SK-N-SH treated with all-trans-retinoic acid at 6 μM for 48 hours (cell line): ENCODE measurements around the gene APEH.

ENCODE experiments used
- ARNTL ChIP-seq: fragments of 450-650 bp; formaldehyde crosslinking; IDR thresholded peaks from 2 replicates; pipeline ENCODE4 v1.5.0; 2020; ENCODE audit warnings: low read depth, mild to moderate bottlenecking, moderate library complexity, borderline replicate concordance
- ISL1 ChIP-seq: fragments of 250-450 bp; sonication (Bioruptor Pico); IDR thresholded peaks from 2 replicates; pipeline ENCODE4 v2.1.2; 2022; ENCODE audit warnings: mild to moderate bottlenecking, moderate library complexity
- OSR1 ChIP-seq: fragments of 250-450 bp; sonication (Bioruptor Pico); IDR thresholded peaks from 2 replicates; pipeline ENCODE4 v1.8.0; 2022; ENCODE audit warnings: moderate library complexity, mild to moderate bottlenecking, inconsistent platforms
- PPARA ChIP-seq: fragments of 250-450 bp; sonication (Bioruptor Pico); IDR thresholded peaks from 2 replicates; pipeline ENCODE4 v1.5.0; 2020; ENCODE audit warnings: mild to moderate bottlenecking, borderline replicate concordance
- RARB ChIP-seq: fragments of 250-450 bp; sonication (Bioruptor Pico); IDR thresholded peaks from 2 replicates; pipeline ENCODE4 v1.8.0; 2021; ENCODE audit warnings: mild to moderate bottlenecking, moderate library complexity
- TCF4 ChIP-seq: fragments of 250-450 bp; sonication (Bioruptor Pico); IDR thresholded peaks from 2 replicates; pipeline ENCODE4 v1.8.0; 2021; ENCODE audit warnings: mild to moderate bottlenecking, moderate library complexity, borderline replicate concordance
- TOX ChIP-seq: fragments of 250-450 bp; sonication (Bioruptor Pico); IDR thresholded peaks from 2 replicates; pipeline ENCODE4 v1.8.0; 2021; ENCODE audit warnings: mild to moderate bottlenecking, moderate library complexity, borderline replicate concordance
- ZFP3 ChIP-seq: fragments of 250-450 bp; sonication (Bioruptor Pico); IDR thresholded peaks from 2 replicates; pipeline ENCODE4 v1.5.0; 2020; ENCODE audit warnings: mild to moderate bottlenecking, moderate library complexity
- ZFP30 ChIP-seq: fragments of 450-650 bp; formaldehyde crosslinking; IDR thresholded peaks from 2 replicates; pipeline ENCODE4 v1.5.0; 2022; ENCODE audit warnings: mild to moderate bottlenecking, moderate library complexity
- ZNF70 ChIP-seq: fragments of 450-650 bp; formaldehyde crosslinking; IDR thresholded peaks from 2 replicates; pipeline ENCODE4 v1.5.0; 2020; ENCODE audit warnings: mild to moderate bottlenecking, moderate library complexity
- TF ChIP-seq, protein P1 (sequence below): fragments of 250-450 bp; sonication (Bioruptor Pico); IDR thresholded peaks from 2 replicates; pipeline ENCODE4 v1.5.1; 2021; ENCODE audit warnings: mild to moderate bottlenecking, moderate library complexity
- TF ChIP-seq, protein P2 (sequence below): fragments of 250-450 bp; sonication (Bioruptor Pico); IDR thresholded peaks from 2 replicates; pipeline ENCODE4 v1.8.0; 2020; ENCODE audit warnings: mild to moderate bottlenecking, moderate library complexity, borderline replicate concordance
- TF ChIP-seq, protein P3 (sequence below): fragments of 250-450 bp; sonication (Bioruptor Pico); IDR thresholded peaks from 2 replicates; pipeline ENCODE4 v1.8.0; 2021; ENCODE audit warnings: low read depth, mild to moderate bottlenecking, moderate library complexity, borderline replicate concordance
- TF ChIP-seq, protein P4 (sequence below): fragments of 250-450 bp; sonication (Bioruptor Pico); IDR thresholded peaks from 2 replicates; pipeline ENCODE4 v1.5.0; 2020; ENCODE audit warnings: mild to moderate bottlenecking, moderate library complexity

DNA sequence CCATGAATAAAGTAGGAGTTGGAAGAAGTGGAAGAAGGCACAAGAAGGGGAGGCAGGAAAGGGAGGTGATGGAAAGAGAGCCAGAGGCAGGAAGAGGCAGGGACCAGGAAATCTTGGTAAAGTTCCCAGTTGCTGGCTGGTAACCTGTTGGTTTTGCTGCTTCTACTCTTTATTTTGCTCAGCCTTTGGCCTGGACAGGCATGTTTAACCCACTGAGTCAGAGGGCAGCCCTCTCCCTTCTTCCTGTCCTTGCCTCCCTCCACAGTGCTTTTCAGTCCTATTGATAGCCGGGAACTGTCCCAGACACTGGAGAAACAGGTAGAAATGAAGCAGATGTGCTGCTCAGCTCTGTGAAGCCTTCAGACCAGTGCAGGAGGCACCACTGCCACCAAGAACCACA, 43.4 kb upstream of the APEH start:
- TF ChIP-seq, protein P1, sequence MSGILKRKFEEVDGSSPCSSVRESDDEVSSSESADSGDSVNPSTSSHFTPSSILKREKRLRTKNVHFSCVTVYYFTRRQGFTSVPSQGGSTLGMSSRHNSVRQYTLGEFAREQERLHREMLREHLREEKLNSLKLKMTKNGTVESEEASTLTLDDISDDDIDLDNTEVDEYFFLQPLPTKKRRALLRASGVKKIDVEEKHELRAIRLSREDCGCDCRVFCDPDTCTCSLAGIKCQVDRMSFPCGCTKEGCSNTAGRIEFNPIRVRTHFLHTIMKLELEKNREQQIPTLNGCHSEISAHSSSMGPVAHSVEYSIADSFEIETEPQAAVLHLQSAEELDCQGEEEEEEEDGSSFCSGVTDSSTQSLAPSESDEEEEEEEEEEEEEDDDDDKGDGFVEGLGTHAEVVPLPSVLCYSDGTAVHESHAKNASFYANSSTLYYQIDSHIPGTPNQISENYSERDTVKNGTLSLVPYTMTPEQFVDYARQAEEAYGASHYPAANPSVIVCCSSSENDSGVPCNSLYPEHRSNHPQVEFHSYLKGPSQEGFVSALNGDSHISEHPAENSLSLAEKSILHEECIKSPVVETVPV (CRISPR knock-in tag) = no peak
- TF ChIP-seq ZFP30 (CRISPR knock-in tag) = no peak
- TF ChIP-seq RARB (CRISPR knock-in tag) = no peak
- TF ChIP-seq, protein P2, sequence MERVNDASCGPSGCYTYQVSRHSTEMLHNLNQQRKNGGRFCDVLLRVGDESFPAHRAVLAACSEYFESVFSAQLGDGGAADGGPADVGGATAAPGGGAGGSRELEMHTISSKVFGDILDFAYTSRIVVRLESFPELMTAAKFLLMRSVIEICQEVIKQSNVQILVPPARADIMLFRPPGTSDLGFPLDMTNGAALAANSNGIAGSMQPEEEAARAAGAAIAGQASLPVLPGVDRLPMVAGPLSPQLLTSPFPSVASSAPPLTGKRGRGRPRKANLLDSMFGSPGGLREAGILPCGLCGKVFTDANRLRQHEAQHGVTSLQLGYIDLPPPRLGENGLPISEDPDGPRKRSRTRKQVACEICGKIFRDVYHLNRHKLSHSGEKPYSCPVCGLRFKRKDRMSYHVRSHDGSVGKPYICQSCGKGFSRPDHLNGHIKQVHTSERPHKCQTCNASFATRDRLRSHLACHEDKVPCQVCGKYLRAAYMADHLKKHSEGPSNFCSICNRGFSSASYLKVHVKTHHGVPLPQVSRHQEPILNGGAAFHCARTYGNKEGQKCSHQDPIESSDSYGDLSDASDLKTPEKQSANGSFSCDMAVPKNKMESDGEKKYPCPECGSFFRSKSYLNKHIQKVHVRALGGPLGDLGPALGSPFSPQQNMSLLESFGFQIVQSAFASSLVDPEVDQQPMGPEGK (CRISPR knock-in tag) = no peak
- no peak for TF ChIP-seq TCF4 (CRISPR knock-in tag)
- no peak for TF ChIP-seq TOX (CRISPR knock-in tag)
- TF ChIP-seq OSR1 (CRISPR knock-in tag) = no peak
- TF ChIP-seq ISL1 = no peak
- TF ChIP-seq ZFP3 = no peak
- no peak for TF ChIP-seq PPARA
- no peak for TF ChIP-seq ZNF70 (CRISPR knock-in tag)
- TF ChIP-seq, protein P3, sequence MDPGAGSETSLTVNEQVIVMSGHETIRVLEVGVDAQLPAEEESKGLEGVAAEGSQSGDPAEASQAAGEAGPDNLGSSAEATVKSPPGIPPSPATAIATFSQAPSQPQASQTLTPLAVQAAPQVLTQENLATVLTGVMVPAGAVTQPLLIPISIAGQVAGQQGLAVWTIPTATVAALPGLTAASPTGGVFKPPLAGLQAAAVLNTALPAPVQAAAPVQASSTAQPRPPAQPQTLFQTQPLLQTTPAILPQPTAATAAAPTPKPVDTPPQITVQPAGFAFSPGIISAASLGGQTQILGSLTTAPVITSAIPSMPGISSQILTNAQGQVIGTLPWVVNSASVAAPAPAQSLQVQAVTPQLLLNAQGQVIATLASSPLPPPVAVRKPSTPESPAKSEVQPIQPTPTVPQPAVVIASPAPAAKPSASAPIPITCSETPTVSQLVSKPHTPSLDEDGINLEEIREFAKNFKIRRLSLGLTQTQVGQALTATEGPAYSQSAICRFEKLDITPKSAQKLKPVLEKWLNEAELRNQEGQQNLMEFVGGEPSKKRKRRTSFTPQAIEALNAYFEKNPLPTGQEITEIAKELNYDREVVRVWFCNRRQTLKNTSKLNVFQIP = no peak
- TF ChIP-seq ARNTL = no peak
- TF ChIP-seq, protein P4, sequence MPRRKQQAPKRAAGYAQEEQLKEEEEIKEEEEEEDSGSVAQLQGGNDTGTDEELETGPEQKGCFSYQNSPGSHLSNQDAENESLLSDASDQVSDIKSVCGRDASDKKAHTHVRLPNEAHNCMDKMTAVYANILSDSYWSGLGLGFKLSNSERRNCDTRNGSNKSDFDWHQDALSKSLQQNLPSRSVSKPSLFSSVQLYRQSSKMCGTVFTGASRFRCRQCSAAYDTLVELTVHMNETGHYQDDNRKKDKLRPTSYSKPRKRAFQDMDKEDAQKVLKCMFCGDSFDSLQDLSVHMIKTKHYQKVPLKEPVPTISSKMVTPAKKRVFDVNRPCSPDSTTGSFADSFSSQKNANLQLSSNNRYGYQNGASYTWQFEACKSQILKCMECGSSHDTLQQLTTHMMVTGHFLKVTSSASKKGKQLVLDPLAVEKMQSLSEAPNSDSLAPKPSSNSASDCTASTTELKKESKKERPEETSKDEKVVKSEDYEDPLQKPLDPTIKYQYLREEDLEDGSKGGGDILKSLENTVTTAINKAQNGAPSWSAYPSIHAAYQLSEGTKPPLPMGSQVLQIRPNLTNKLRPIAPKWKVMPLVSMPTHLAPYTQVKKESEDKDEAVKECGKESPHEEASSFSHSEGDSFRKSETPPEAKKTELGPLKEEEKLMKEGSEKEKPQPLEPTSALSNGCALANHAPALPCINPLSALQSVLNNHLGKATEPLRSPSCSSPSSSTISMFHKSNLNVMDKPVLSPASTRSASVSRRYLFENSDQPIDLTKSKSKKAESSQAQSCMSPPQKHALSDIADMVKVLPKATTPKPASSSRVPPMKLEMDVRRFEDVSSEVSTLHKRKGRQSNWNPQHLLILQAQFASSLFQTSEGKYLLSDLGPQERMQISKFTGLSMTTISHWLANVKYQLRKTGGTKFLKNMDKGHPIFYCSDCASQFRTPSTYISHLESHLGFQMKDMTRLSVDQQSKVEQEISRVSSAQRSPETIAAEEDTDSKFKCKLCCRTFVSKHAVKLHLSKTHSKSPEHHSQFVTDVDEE (CRISPR knock-in tag) = no peak
